ENCODE measurements around the gene TRMT10C.

GRCh38 chr3:101544161-101544850 lies 17.4 kb upstream of the TRMT10C start:
- TF ChIP-seq CTCF (IDR thresholded peaks at IDR 0.05; ENCODE audit: low read length) = no peak
- TF ChIP-seq EZH2phosphoT487 (IDR thresholded peaks at IDR 0.05; ENCODE audit: low read length) = no peak
- TF ChIP-seq EZH2 (optimal IDR thresholded peaks at IDR 0.05; ENCODE audit: low read depth, low read length) = no peak
